A673 (cell line): ENCODE results near the gene RCVRN. TPM values are rescaled to one million over a fixed set of nuclear protein-coding genes. Genes with fewer than 3 reads are reported as not detected.

ENCODE experiments used
- BruUV-seq: library from RNA; stranded (reverse); fragments of 400-500 nt; replicated peaks from 2 replicates; lab custom pipeline; 2021; lab: Mats Ljungman, UMichigan
- CTCF ChIA-PET: fragments of 300-600 bp; sonication (Branson Sonifier 250); formaldehyde crosslinking; loops from one replicate; lab custom pipeline; 2022; ENCODE audit warnings: antibody characterized with exemption; lab: Charles Lee
- POLR2A ChIA-PET: fragments of 300-600 bp; sonication (Branson Sonifier 250); formaldehyde crosslinking; loops from one replicate; lab custom pipeline; 2022; ENCODE audit warnings: antibody characterized with exemption; ENCODE audit not compliant: low non-redundant PET; lab: Charles Lee
- DNase-seq: peaks from one replicate; pipeline ENCODE4 v3.0.0-alpha.2; 2015; ENCODE audit warnings: low spot score
- H3K27ac ChIP-seq: fragments of 200-600 bp; sonication (generic); 2 replicates; pipeline ENCODE4 v1.5.1; 2016; ENCODE audit warnings: mixed run types, low read depth, mild to moderate bottlenecking, mixed read lengths, antibody characterized with exemption, low read length; ENCODE audit not compliant: poor library complexity, severe bottlenecking
- H3K27me3 ChIP-seq: fragments of 200-600 bp; sonication (generic); replicated peaks from 2 replicates; pipeline ENCODE4 v1.6.1; 2017; ENCODE audit warnings: mixed run types, low read depth, mild to moderate bottlenecking, mixed read lengths, antibody characterized with exemption, low read length; ENCODE audit not compliant: insufficient read depth, poor library complexity
- H3K36me3 ChIP-seq: fragments of 200-600 bp; sonication (generic); 2 replicates; pipeline ENCODE4 v1.6.1; 2016; ENCODE audit warnings: mixed run types, mild to moderate bottlenecking, mixed read lengths, antibody characterized with exemption, low read length; ENCODE audit not compliant: insufficient read depth, poor library complexity, severe bottlenecking
- H3K4me1 ChIP-seq: fragments of 200-600 bp; sonication (generic); 2 replicates; pipeline ENCODE4 v1.6.1; 2017; ENCODE audit warnings: mixed run types, mild to moderate bottlenecking, mixed read lengths, antibody characterized with exemption, low read length; ENCODE audit not compliant: insufficient read depth, poor library complexity, severe bottlenecking
- H3K4me3 ChIP-seq: fragments of 200-600 bp; sonication (generic); 2 replicates; pipeline ENCODE4 v1.5.1; 2016; ENCODE audit warnings: low read depth, mixed run types, mild to moderate bottlenecking, mixed read lengths, low read length; ENCODE audit not compliant: poor library complexity, severe bottlenecking
- H3K9me3 ChIP-seq: fragments of 200-600 bp; sonication (generic); 2 replicates; pipeline ENCODE4 v1.6.1; 2016; ENCODE audit warnings: mixed run types, low read depth, mild to moderate bottlenecking, mixed read lengths, antibody characterized with exemption, low read length; ENCODE audit not compliant: poor library complexity, severe bottlenecking
- CTCF ChIP-seq: fragments of 300-800, 200-600 bp; sonication (generic); conservative IDR thresholded peaks from 2 replicates; pipeline ENCODE4 v1.5.1; 2017; ENCODE audit warnings: low read depth, mild to moderate bottlenecking, antibody characterized with exemption, low read length, moderate library complexity, mixed read lengths
- EZH2 ChIP-seq: fragments of 200-600 bp; sonication (generic); IDR thresholded peaks from 2 replicates; pipeline ENCODE4 v1.6.1; 2017; ENCODE audit warnings: borderline replicate concordance, low read depth, mild to moderate bottlenecking, mixed read lengths, antibody characterized with exemption, low read length; ENCODE audit not compliant: poor library complexity, severe bottlenecking
- intact Hi-C: fragments of 100-400 bp; cut with micrococcal nuclease; formaldehyde crosslinking; loops from one replicate; pipeline ENCODE4 v1.10.0; 2022; ENCODE audit not compliant: unreplicated experiment
- total RNA-seq: library from RNA; stranded (reverse); gene quantifications from 2 replicates; pipeline ENCODE4 v1.2.3, GENCODE V29; 2021

The RCVRN gene
- total RNA-seq, 1 experiment from 2014 or later, result not detected

GRCh38 chr17:9875441-9875840, 29.6 kb downstream of the RCVRN start:
- intact Hi-C loops, result no loop called here
- no TSS peak for BruUV-seq
- no peak for DNase-seq
- H3K9me3 ChIP-seq, result no peaks in the 10 kb centered on the region
- POLR2A ChIA-PET, result no interaction called here
- H3K27me3 ChIP-seq, result peaks cover 4% of the 10 kb centered on the region
- H3K36me3 ChIP-seq, result no peaks in the 10 kb centered on the region
- no peak overlapping the region for H3K27ac ChIP-seq
- no peaks in the 10 kb centered on the region for H3K4me1 ChIP-seq
- CTCF ChIA-PET, result no interaction called here
- no peak overlapping the region for H3K4me3 ChIP-seq
- TF ChIP-seq CTCF (no peak), EZH2 (no peak)

- Histone ChIP-seq H3K36me3 (no peaks in the 10 kb centered on the region), H3K9me3 (no peaks in the 10 kb centered on the region), H3K27me3 (peaks cover 4% of the 10 kb centered on the region), H3K4me1 (no peaks in the 10 kb centered on the region), H3K4me3 (no peak overlapping the region), H3K27ac (no peak overlapping the region)
- POLR2A ChIA-PET, result interaction anchor here (0.6 kb wide), 1 partner anchor 13 kb away, joined by 4 read pairs; no protein-coding TSS in a partner anchor
- intact Hi-C loops, result no loop called here
- no peak for DNase-seq
- TF ChIP-seq EZH2, result no peak
- no peak for TF ChIP-seq CTCF
- BruUV-seq, result no TSS peak
- CTCF ChIA-PET, result no interaction called here
These were observed 30.3 kb downstream of the RCVRN start for GRCh38 chr17:9874722-9875121.

- no peak for DNase-seq
- BruUV-seq, result no TSS peak
- H3K27ac ChIP-seq, result no peak overlapping the region
- H3K9me3 ChIP-seq, result no peaks in the 10 kb centered on the region
- ChIA-PET CTCF (no interaction called here), POLR2A (no interaction called here)
- no peak overlapping the region for H3K4me3 ChIP-seq
- no peaks in the 10 kb centered on the region for H3K4me1 ChIP-seq
- intact Hi-C loops, result no loop called here
- H3K36me3 ChIP-seq, result no peaks in the 10 kb centered on the region
- H3K27me3 ChIP-seq, result peaks cover 4% of the 10 kb centered on the region
- TF ChIP-seq EZH2 (no peak), CTCF (no peak)
These were observed 32.2 kb downstream of the RCVRN start for GRCh38 chr17:9872852-9873251.
